Choroid plexus epithelial cell (primary cell): ENCODE results near the gene RAPGEFL1.

Experiments used
- DNase-seq: peaks from one replicate; pipeline ENCODE4 v3.0.0-alpha.2; 2010; ENCODE audit warnings: low read depth
- H3K4me3 ChIP-seq: 2 replicates; pipeline ENCODE4 v1.5.1; 2011; ENCODE audit warnings: low read depth, mild to moderate bottlenecking, control low read depth, low read length, moderate library complexity
- CTCF ChIP-seq: conservative IDR thresholded peaks from 2 replicates; pipeline ENCODE4 v1.5.1; 2011; ENCODE audit warnings: low read depth, mild to moderate bottlenecking, control low read depth, inconsistent platforms, low read length, moderate library complexity

RAPGEFL1 gene

DNA sequence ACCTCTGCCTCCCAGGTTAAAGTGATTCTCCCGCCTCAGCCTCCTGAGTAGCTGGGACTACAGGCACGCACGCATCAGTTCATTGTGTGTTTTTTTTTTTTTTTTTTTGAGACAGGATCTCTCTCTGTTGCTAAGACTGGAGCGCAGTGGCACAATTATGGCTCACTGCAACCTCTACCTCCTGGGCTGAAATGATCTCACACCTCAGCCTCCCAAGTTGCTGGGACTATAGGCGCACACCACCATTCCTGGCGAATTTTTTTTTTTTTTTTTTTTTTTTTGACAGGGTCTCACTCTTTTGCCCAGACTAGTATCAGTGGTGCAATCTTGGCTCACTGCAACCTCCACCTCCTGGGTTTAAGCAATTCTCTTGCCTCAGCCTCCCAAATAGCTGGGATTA is 17.8 kb upstream of the RAPGEFL1 start:
- TF ChIP-seq CTCF, result no peak
- DNase-seq, result no peak
- no peak overlapping the region for H3K4me3 ChIP-seq

- H3K4me3 ChIP-seq, result no peak overlapping the region
- DNase-seq, result no peak
- no peak for TF ChIP-seq CTCF
Observed at GRCh38 chr17:40167685-40168261, 9.5 kb upstream of the RAPGEFL1 start.

DNA sequence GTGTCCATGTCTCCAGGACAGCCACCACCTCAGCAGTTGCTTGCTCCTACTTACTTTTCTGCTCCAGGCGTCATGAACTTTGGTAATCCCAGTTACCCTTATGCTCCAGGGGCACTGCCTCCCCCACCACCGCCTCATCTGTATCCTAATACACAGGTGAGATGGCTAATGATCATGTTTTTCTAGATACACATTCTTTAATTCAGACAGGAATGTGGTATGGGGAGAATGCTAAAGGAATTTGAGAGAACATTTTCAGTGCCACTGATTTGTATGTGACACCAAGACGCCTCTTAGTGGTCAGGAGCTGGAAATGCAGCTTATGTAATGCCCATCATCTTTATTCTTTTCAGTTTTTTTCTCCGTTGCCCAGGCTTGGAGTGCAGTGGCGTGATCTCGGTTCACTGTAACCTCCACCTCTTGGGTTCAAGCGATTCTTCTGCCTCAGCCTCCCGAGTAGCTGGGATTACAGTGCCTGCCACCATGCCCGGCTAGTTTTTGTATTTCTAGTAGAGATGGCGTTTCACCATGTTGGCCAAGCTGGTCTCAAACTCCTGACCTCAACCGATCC is 8.9 kb upstream of the RAPGEFL1 start:
- TF ChIP-seq CTCF, result peak; percentile 73
- DNase-seq, result peak; percentile 89
- H3K4me3 ChIP-seq, result no peak overlapping the region

DNA sequence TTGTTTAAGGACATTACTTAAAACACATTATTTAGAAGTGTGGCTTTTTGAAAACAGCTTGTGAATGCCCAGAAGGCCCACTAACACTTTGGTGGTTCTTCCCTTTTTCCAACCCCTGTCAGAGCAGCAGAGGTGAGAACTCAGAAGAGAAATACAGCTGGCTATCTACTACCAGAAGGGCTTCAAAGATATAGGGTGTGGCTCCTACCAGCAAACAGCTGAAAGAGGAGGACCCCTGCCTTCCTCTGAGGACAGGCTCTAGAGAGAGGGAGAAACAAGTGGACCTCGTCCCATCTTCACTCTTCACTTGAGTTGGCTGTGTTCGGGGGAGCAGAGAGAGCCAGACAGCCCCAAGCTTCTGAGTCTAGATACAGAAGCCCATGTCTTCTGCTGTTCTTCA is 6.9 kb upstream of the RAPGEFL1 start:
- DNase-seq, result no peak
- no peak overlapping the region for H3K4me3 ChIP-seq
- no peak for TF ChIP-seq CTCF

DNA sequence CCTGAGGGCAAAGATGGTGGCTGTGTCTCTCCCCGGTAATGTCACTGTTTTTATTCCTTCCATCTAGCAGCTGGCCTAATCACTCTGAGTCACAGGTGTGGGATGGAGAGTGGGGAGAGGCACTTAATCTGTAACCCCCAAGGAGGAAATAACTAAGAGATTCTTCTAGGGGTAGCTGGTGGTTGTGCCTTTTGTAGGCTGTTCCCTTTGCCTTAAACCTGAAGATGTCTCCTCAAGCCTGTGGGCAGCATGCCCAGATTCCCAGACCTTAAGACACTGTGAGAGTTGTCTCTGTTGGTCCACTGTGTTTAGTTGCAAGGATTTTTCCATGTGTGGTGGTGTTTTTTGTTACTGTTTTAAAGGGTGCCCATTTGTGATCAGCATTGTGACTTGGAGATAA is 5.5 kb upstream of the RAPGEFL1 start:
- no peak overlapping the region for H3K4me3 ChIP-seq
- peak; percentile 50 for DNase-seq
- TF ChIP-seq CTCF, result no peak

DNA sequence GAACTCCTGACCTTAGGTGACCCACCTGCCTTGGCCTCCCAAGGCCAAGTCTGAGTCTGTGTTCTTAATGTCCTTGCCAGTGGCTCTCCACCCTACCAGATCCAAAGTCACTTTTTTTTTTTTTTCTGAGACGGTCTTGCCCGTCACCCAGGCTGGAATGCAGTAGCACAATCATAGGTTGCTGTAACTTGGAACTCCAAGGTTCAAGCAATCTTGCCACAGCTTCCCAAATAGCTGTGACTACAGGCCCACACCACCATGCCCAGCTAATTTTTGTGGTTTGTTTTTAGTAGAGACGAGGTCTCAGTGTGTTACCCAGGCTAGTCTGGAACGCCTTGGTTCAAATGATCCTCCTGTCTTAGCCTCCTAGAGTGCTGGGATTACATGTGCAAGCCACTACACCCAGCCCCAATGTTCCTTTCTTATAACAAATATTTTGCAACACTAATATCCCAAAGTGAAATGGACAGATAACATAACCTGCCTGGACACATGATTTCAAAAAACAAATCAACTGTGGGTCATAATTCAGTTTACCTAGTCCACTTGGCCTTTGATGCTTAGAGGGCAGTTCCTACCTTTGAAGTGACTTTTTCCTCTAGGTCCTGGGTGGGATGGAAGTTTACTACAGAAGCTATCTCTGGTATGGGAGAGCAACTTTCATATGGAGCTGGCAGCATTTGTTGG is 4.0 kb upstream of the RAPGEFL1 start:
- DNase-seq, result no peak
- no peak for TF ChIP-seq CTCF
- no peak overlapping the region for H3K4me3 ChIP-seq

DNA sequence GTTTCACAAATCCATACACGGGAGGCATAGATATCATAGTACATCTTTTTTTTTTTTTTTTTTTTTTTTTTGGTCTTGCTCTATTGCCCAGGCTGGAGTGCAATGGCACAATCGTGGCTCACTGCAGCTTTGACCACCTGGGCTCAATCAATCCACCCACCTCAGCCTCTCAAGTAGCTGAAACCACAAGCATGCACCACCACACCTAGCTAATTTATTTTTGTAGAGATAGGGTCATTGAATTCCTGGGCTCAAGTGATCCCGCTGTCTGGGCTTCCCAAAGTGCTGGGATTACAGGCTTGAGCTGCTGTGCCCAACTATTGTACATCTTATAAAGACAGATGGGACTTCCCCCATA is 3.5 kb upstream of the RAPGEFL1 start:
- TF ChIP-seq CTCF, result no peak
- H3K4me3 ChIP-seq, result no peak overlapping the region
- DNase-seq, result no peak
